CD4-positive, alpha-beta T cell treated with Interleukin-1 beta for 1 hour (primary cell): Measurements from ENCODE around the gene LRRC72.
"Not testable (repeated sequence)": the region's sequence is repeated elsewhere in the genome, so short reads cannot be mapped to it uniquely, and the experiment has no call there.

Experiments
- DNase-seq, 2 donors: peaks; one replicate each; pipeline ENCODE4 v3.0.0-alpha.2; 2020 to 2022

Gene LRRC72

GRCh38 chr7:16529697-16530096 lies 3.1 kb downstream of the LRRC72 start:
- no peak for DNase-seq

GRCh38 chr7:16531707-16532106 lies 5.1 kb downstream of the LRRC72 start:
- DNase-seq, result no peak

GRCh38 chr7:16532272-16532671 lies 5.6 kb downstream of the LRRC72 start:
- DNase-seq, result no peak

GRCh38 chr7:16535500-16535899 lies 8.9 kb downstream of the LRRC72 start:
- no peak for DNase-seq

GRCh38 chr7:16540559-16540958 lies 13.9 kb downstream of the LRRC72 start:
- DNase-seq, result not testable (repeated sequence)

GRCh38 chr7:16542401-16542800 lies 15.8 kb downstream of the LRRC72 start:
- no peak for DNase-seq

GRCh38 chr7:16543456-16543855 lies 16.8 kb downstream of the LRRC72 start:
- DNase-seq, result no peak

GRCh38 chr7:16546921-16547505 lies 20.4 kb downstream of the LRRC72 start:
- no peak for DNase-seq

GRCh38 chr7:16548428-16548827 lies 21.8 kb downstream of the LRRC72 start:
- no peak for DNase-seq

GRCh38 chr7:16550671-16551070 lies 24.0 kb downstream of the LRRC72 start:
- no peak for DNase-seq

- no peak for DNase-seq
Measured at GRCh38 chr7:16554518-16555236, 28.1 kb downstream of the LRRC72 start.

- DNase-seq, result no peak
Measured at GRCh38 chr7:16556359-16556758, 29.7 kb downstream of the LRRC72 start.

GRCh38 chr7:16558761-16559302 lies 32.2 kb downstream of the LRRC72 start:
- DNase-seq, result no peak

- DNase-seq, result no peak
Measured at GRCh38 chr7:16559497-16560179, 33.0 kb downstream of the LRRC72 start.

- no peak for DNase-seq
Measured at GRCh38 chr7:16561943-16562342, 35.3 kb downstream of the LRRC72 start.

GRCh38 chr7:16562456-16563220 lies 36.0 kb downstream of the LRRC72 start:
- no peak for DNase-seq

- DNase-seq, result no peak
Measured at GRCh38 chr7:16563281-16564022, 36.8 kb downstream of the LRRC72 start.

- no peak for DNase-seq
Measured at GRCh38 chr7:16564023-16564380, 37.4 kb downstream of the LRRC72 start.

- peak in 1 of 2 donors; percentile 51 for DNase-seq
Measured at GRCh38 chr7:16564909-16565426, 38.3 kb downstream of the LRRC72 start.

GRCh38 chr7:16571941-16572340 lies 45.3 kb downstream of the LRRC72 start:
- DNase-seq, result no peak

- no peak for DNase-seq
Measured at GRCh38 chr7:16579216-16579615, 52.6 kb downstream of the LRRC72 start.

- no peak for DNase-seq
Measured at GRCh38 chr7:16581286-16581685, 54.7 kb downstream of the LRRC72 start.
